ENCODE measurements around the gene VASN. TPM values are rescaled to one million over a fixed set of nuclear protein-coding genes. Genes with fewer than 3 reads are reported as not detected.

VASN gene
- total and polyA plus RNA-seq, 10 of the 15 experiments (the other 5 are each of a cell fraction or from before 2014, with no cell fraction given) = 0.02 to 0.19 (median 0.14) TPM; not detected in 6

DNA sequence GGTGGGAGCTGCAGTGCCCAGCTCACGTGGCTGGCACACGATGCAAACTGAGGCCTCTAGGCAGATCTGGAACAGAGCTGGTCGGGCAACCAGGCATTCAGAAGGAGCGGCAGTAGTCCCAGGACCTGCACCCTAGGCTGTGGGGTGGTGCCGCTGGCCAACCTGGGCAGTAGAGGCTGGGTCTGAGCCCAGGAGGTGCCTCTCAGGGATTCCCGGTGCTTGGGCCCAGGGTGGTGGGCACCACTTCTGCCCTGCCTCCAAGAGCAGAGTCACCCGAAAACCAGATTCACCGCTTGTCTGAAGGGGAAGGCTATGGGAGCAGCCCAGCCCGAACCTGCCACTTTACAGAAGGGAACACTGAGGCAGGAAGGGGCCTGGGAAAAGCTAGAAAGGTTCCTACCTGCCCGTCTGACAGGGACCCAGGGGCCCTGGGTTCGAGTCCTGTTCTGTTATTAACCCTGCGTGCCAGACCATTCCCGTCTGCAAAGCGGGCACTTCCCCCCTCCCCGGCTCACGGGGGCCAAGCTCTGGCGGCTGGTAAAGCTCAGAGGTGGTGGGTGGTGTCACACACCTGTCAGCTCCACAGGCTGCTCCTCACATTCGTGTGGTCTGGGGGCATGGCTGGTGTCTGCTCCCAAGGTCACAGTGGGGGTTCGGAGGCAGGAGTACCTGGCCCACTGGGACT, 38.9 kb upstream of the VASN start:
- ChIA-PET POLR2A (interaction anchor here (0.6 to 1.4 kb wide), 2 partner anchors 34 to 47 kb away, joined by 3 to 10 read pairs; no protein-coding TSS in a partner anchor), CTCF (interaction anchor here (0.6 to 12.1 kb wide), 7 partner anchors 14 to 79 kb away, joined by 3 to 145 read pairs (median 12); partner anchors contain the start of gene TFAP4), RAD21 (ENCODE audit: unreplicated experiment) (interaction anchor here (0.6 to 3.2 kb wide), 4 partner anchors 17 to 79 kb away, joined by 3 to 21 read pairs (median 4); no protein-coding TSS in a partner anchor), SMC1A (ENCODE audit: uncharacterized antibody, unreplicated experiment) (interaction anchor here (1.0 kb wide), 1 partner anchor 23 kb away, joined by 3 read pairs; no protein-coding TSS in a partner anchor)
- Histone ChIP-seq H3K36me3 (ENCODE audit: control insufficient read depth in 2 of 2, insufficient read depth in 2 of 2, low read length in 1 of 2) (no peaks in the 10 kb centered on the region; a peak in 2 of 4 replicates), H2AFZ (ENCODE audit: control insufficient read depth, low read depth, low read length) (no peak overlapping the region), H3K4me3 (no peak overlapping the region), H3K4me1 (ENCODE audit: control insufficient read depth, insufficient read depth, low read length) (no peaks in the 10 kb centered on the region; the same call in 1 of the 2 replicates), H4K20me1 (ENCODE audit: control insufficient read depth, insufficient read depth) (no peaks in the 10 kb centered on the region), H3K9ac (ENCODE audit: control insufficient read depth, insufficient read depth, low read length) (no peak overlapping the region), H3K9me3 (replicated peaks; ENCODE audit: control insufficient read depth, insufficient read depth, low read length) (no peaks in the 10 kb centered on the region), H3K4me2 (ENCODE audit: control insufficient read depth, insufficient read depth) (no peak overlapping the region), H3K27me3 (replicated peaks in 1 of 2; ENCODE audit: control insufficient read depth in 2 of 2, insufficient read depth in 2 of 2, low read length in 1 of 2) (no peaks in the 10 kb centered on the region), H3K79me2 (ENCODE audit: control insufficient read depth, insufficient read depth, low read length) (no peaks in the 10 kb centered on the region), H3K27ac (ENCODE audit: control insufficient read depth, insufficient read depth) (no peak overlapping the region)
- ATAC-seq = no peak
- BruUV-seq (replicated peaks) = no TSS peak
- 51% methylated on average over 17 of the region's 19 CpGs for WGBS (ENCODE audit: insufficient coverage, insufficient replicate concordance, low lambda C conversion rate, missing lambda C conversion rate)
- intact Hi-C loops (cut with micrococcal nuclease; ENCODE audit: unreplicated experiment) (loop anchor here (10.0 kb wide), 1 partner anchor 128 kb away; no protein-coding TSS in a partner anchor), in situ Hi-C loops (cut with MboI) (loop anchor here (5.0 kb wide), 1 partner anchor 45 kb away; no protein-coding TSS in a partner anchor)
- no peak for DNase-seq (ENCODE audit: low read depth, low spot score)
- FAIRE-seq = no peak
- no peak for TF ChIP-seq KLF5 (IDR thresholded peaks at IDR 0.05; ENCODE audit: partially characterized antibody)
- TF ChIP-seq NR2C2 (IDR thresholded peaks at IDR 0.05; ENCODE audit: borderline replicate concordance, control insufficient read depth, insufficient read length, low read depth) = no peak
- TF ChIP-seq, protein P1, sequence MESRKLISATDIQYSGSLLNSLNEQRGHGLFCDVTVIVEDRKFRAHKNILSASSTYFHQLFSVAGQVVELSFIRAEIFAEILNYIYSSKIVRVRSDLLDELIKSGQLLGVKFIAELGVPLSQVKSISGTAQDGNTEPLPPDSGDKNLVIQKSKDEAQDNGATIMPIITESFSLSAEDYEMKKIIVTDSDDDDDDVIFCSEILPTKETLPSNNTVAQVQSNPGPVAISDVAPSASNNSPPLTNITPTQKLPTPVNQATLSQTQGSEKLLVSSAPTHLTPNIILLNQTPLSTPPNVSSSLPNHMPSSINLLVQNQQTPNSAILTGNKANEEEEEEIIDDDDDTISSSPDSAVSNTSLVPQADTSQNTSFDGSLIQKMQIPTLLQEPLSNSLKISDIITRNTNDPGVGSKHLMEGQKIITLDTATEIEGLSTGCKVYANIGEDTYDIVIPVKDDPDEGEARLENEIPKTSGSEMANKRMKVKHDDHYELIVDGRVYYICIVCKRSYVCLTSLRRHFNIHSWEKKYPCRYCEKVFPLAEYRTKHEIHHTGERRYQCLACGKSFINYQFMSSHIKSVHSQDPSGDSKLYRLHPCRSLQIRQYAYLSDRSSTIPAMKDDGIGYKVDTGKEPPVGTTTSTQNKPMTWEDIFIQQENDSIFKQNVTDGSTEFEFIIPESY (IDR thresholded peaks at IDR 0.05) = no peak
- no peak for TF ChIP-seq KAT2A (conservative IDR thresholded peaks at IDR 0.05; ENCODE audit: control insufficient read depth, low read depth, low read length)
- no peak for TF ChIP-seq BACH1 (IDR thresholded peaks at IDR 0.05; ENCODE audit: borderline replicate concordance)
- TF ChIP-seq SMARCA5 (IDR thresholded peaks at IDR 0.05) = no peak
- TF ChIP-seq, protein P2, sequence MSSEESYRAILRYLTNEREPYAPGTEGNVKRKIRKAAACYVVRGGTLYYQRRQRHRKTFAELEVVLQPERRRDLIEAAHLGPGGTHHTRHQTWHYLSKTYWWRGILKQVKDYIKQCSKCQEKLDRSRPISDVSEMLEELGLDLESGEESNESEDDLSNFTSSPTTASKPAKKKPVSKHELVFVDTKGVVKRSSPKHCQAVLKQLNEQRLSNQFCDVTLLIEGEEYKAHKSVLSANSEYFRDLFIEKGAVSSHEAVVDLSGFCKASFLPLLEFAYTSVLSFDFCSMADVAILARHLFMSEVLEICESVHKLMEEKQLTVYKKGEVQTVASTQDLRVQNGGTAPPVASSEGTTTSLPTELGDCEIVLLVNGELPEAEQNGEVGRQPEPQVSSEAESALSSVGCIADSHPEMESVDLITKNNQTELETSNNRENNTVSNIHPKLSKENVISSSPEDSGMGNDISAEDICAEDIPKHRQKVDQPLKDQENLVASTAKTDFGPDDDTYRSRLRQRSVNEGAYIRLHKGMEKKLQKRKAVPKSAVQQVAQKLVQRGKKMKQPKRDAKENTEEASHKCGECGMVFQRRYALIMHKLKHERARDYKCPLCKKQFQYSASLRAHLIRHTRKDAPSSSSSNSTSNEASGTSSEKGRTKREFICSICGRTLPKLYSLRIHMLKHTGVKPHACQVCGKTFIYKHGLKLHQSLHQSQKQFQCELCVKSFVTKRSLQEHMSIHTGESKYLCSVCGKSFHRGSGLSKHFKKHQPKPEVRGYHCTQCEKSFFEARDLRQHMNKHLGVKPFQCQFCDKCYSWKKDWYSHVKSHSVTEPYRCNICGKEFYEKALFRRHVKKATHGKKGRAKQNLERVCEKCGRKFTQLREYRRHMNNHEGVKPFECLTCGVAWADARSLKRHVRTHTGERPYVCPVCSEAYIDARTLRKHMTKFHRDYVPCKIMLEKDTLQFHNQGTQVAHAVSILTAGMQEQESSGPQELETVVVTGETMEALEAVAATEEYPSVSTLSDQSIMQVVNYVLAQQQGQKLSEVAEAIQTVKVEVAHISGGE (CRISPR knock-in tag; IDR thresholded peaks at IDR 0.05) = no peak
- no peak for TF ChIP-seq ZBED1 (IDR thresholded peaks at IDR 0.05; ENCODE audit: borderline replicate concordance)
- TF ChIP-seq HDAC2 (IDR thresholded peaks at IDR 0.05) = no peak
- TF ChIP-seq GABPA (IDR thresholded peaks at IDR 0.05; ENCODE audit: low read depth) = no peak
- no peak for TF ChIP-seq ZSCAN29 (IDR thresholded peaks at IDR 0.05)
- TF ChIP-seq, protein P3, sequence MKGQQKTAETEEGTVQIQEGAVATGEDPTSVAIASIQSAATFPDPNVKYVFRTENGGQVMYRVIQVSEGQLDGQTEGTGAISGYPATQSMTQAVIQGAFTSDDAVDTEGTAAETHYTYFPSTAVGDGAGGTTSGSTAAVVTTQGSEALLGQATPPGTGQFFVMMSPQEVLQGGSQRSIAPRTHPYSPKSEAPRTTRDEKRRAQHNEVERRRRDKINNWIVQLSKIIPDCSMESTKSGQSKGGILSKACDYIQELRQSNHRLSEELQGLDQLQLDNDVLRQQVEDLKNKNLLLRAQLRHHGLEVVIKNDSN (IDR thresholded peaks at IDR 0.05; ENCODE audit: borderline replicate concordance, extremely low read length, insufficient read depth, low read depth, low read length) = no peak
- TF ChIP-seq, protein P4, sequence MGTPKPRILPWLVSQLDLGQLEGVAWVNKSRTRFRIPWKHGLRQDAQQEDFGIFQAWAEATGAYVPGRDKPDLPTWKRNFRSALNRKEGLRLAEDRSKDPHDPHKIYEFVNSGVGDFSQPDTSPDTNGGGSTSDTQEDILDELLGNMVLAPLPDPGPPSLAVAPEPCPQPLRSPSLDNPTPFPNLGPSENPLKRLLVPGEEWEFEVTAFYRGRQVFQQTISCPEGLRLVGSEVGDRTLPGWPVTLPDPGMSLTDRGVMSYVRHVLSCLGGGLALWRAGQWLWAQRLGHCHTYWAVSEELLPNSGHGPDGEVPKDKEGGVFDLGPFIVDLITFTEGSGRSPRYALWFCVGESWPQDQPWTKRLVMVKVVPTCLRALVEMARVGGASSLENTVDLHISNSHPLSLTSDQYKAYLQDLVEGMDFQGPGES (IDR thresholded peaks at IDR 0.05) = no peak

Data from GM12878 (cell line).